ENCODE results near the gene COL6A1. TPM values are rescaled to one million over a fixed set of nuclear protein-coding genes. Genes with fewer than 3 reads are reported as not detected.

Gene COL6A1
- total RNA-seq, 2 experiments from 2014 or later = not detected

DNA sequence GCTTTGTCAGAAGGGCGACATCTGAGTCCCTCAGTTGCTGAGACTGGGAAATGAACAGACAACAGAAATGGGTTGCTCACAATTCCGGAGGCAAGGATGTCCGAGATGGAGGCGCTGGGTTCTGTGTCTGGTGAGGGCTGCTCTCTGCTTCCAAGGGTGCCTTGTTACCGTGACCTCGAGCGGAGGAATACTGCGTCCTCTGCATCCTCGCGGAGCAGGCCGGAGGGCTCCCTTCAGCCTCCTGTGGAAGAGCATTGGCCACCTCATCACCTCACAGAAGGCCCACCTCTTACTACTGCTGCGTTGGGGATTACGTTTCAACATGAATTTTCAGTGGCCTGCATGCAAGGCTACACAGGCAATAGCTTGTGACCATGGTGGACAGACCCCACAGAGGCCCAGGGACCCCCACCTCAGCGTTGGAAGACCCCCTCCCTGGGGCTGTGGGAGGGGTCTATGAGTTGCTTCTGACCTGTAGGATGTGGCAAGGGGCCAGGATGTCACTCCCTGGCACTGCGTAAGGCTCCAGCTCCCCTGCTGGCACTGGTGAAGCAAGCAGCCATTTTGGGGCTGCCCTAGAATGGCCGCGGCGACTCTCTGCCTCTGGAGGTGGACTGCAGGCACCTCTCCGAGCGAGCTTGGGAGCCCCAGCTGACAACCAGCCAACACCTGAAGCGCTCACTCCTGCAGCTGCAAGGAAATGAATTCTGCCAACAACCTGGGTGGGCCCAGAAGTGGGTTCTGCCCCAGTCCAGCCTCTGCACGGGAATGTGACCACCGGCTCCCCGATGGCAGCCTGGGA is 36.3 kb upstream of the COL6A1 start:
- no peaks in the 10 kb centered on the region for H3K9me3 ChIP-seq (ENCODE audit: low read length)
- intact Hi-C loops (cut with micrococcal nuclease; ENCODE audit: unreplicated experiment) = no loop called here
- POLR2A ChIA-PET = no interaction called here
- no peaks in the 10 kb centered on the region for H3K36me3 ChIP-seq (ENCODE audit: insufficient read depth, low read length)
- H3K27ac ChIP-seq (ENCODE audit: low read depth, low read length, poor library complexity, severe bottlenecking) = no peak overlapping the region
- no peak overlapping the region for H3K4me3 ChIP-seq (ENCODE audit: low read depth, low read length, poor library complexity, severe bottlenecking)
- H3K4me1 ChIP-seq (ENCODE audit: insufficient read depth, low read length, poor library complexity, severe bottlenecking) = no peaks in the 10 kb centered on the region
- no peak overlapping the region for H3K4me2 ChIP-seq (ENCODE audit: low read length)
- CTCF ChIA-PET (ENCODE audit: unreplicated experiment) = no interaction called here
- DNase-seq (ENCODE audit: low spot score) = no peak
- no peaks in the 10 kb centered on the region for H3K9me2 ChIP-seq (ENCODE audit: insufficient read depth, low read length)
- H4K20me1 ChIP-seq (ENCODE audit: insufficient read depth, low read length) = no peaks in the 10 kb centered on the region
- no TSS peak for BruUV-seq (replicated peaks)
- no peak for TF ChIP-seq EZH2phosphoT487 (IDR thresholded peaks at IDR 0.05; ENCODE audit: borderline replicate concordance, low read depth, low read length)
- TF ChIP-seq, protein P1, sequence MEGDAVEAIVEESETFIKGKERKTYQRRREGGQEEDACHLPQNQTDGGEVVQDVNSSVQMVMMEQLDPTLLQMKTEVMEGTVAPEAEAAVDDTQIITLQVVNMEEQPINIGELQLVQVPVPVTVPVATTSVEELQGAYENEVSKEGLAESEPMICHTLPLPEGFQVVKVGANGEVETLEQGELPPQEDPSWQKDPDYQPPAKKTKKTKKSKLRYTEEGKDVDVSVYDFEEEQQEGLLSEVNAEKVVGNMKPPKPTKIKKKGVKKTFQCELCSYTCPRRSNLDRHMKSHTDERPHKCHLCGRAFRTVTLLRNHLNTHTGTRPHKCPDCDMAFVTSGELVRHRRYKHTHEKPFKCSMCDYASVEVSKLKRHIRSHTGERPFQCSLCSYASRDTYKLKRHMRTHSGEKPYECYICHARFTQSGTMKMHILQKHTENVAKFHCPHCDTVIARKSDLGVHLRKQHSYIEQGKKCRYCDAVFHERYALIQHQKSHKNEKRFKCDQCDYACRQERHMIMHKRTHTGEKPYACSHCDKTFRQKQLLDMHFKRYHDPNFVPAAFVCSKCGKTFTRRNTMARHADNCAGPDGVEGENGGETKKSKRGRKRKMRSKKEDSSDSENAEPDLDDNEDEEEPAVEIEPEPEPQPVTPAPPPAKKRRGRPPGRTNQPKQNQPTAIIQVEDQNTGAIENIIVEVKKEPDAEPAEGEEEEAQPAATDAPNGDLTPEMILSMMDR (conservative IDR thresholded peaks at IDR 0.05; ENCODE audit: low read length) = no peak
- no peaks in the 10 kb centered on the region for H3K79me2 ChIP-seq (ENCODE audit: insufficient read depth, low read depth, low read length)
- no peak overlapping the region for H2AFZ ChIP-seq (ENCODE audit: low read length)

DNA sequence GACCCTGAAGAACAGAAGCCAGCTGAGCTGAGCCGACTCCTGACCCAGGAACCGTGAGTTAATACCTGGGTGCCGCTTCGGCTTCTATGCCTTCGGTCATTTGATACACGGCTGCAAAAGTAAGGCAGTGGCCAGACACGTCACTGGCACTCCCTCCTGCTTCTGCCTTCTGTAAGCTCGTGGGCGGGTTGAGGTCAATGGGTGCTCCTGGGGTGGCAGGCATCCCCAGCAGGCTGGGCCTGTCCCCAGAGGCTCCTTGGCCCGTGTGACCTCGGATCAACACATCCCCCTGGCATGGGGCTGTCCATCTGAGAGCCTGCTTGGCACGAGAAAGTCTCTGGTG is 35.7 kb upstream of the COL6A1 start:
- intact Hi-C loops (cut with micrococcal nuclease; ENCODE audit: unreplicated experiment) = no loop called here
- H3K4me3 ChIP-seq (ENCODE audit: low read depth, low read length, poor library complexity, severe bottlenecking) = no peak overlapping the region
- no peaks in the 10 kb centered on the region for H3K4me1 ChIP-seq (ENCODE audit: insufficient read depth, low read length, poor library complexity, severe bottlenecking)
- H2AFZ ChIP-seq (ENCODE audit: low read length) = no peak overlapping the region
- ChIA-PET POLR2A (no interaction called here), CTCF (ENCODE audit: unreplicated experiment) (no interaction called here)
- H3K9me3 ChIP-seq (ENCODE audit: low read length) = no peaks in the 10 kb centered on the region
- no peak for TF ChIP-seq EZH2phosphoT487 (IDR thresholded peaks at IDR 0.05; ENCODE audit: borderline replicate concordance, low read depth, low read length)
- TF ChIP-seq, protein P1 (conservative IDR thresholded peaks at IDR 0.05; ENCODE audit: low read length) = no peak
- no peak overlapping the region for H3K27ac ChIP-seq (ENCODE audit: low read depth, low read length, poor library complexity, severe bottlenecking)
- H3K9me2 ChIP-seq (ENCODE audit: insufficient read depth, low read length) = no peaks in the 10 kb centered on the region
- no peaks in the 10 kb centered on the region for H3K36me3 ChIP-seq (ENCODE audit: insufficient read depth, low read length)
- no peaks in the 10 kb centered on the region for H4K20me1 ChIP-seq (ENCODE audit: insufficient read depth, low read length)
- DNase-seq (ENCODE audit: low spot score) = no peak
- H3K4me2 ChIP-seq (ENCODE audit: low read length) = no peak overlapping the region
- H3K79me2 ChIP-seq (ENCODE audit: insufficient read depth, low read depth, low read length) = no peaks in the 10 kb centered on the region
- BruUV-seq (replicated peaks) = no TSS peak

DNA sequence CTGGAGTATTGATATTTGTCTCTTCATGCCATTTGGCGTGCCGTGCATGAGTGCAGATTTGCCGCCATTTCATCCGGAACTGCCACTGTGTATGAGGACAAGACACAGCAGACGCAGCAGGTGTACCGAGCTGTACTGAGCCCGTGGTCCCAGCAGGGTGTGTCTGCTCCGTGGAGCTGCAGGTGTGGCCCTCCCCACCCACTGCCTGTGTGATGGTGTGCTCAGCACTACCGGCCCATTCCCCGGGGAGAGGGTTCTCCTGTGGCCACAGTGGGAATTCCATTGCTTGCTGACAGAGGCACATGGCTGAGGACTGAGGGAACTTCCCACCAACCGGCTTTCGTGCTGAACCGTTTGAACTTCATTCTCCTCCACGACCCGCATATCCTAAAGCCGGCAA is 34.3 kb upstream of the COL6A1 start:
- intact Hi-C loops (cut with micrococcal nuclease; ENCODE audit: unreplicated experiment) = no loop called here
- CTCF ChIA-PET (ENCODE audit: unreplicated experiment) = no interaction called here

More for the DNA sequence above, 34.3 kb upstream of the COL6A1 start:
- BruUV-seq (replicated peaks) = no TSS peak
- Histone ChIP-seq H3K36me3 (ENCODE audit: insufficient read depth, low read length) (no peaks in the 10 kb centered on the region), H3K4me1 (ENCODE audit: insufficient read depth, low read length, poor library complexity, severe bottlenecking) (no peaks in the 10 kb centered on the region), H3K4me2 (ENCODE audit: low read length) (no peak overlapping the region), H4K20me1 (ENCODE audit: insufficient read depth, low read length) (no peaks in the 10 kb centered on the region), H2AFZ (ENCODE audit: low read length) (no peak overlapping the region), H3K4me3 (ENCODE audit: low read depth, low read length, poor library complexity, severe bottlenecking) (no peak overlapping the region), H3K27ac (ENCODE audit: low read depth, low read length, poor library complexity, severe bottlenecking) (no peak overlapping the region), H3K79me2 (ENCODE audit: insufficient read depth, low read depth, low read length) (no peaks in the 10 kb centered on the region), H3K9me2 (ENCODE audit: insufficient read depth, low read length) (no peaks in the 10 kb centered on the region), H3K9me3 (ENCODE audit: low read length) (no peaks in the 10 kb centered on the region)
- no peak for DNase-seq (ENCODE audit: low spot score)
- TF ChIP-seq, protein P1 (conservative IDR thresholded peaks at IDR 0.05; ENCODE audit: low read length) = no peak
- TF ChIP-seq EZH2phosphoT487 (IDR thresholded peaks at IDR 0.05; ENCODE audit: borderline replicate concordance, low read depth, low read length) = no peak
- POLR2A ChIA-PET = no interaction called here
